MM.1S (cell line): ENCODE data around the gene BCR.

Source experiments
- DNase-seq: peaks from one replicate; pipeline ENCODE4 v3.0.0-alpha.2; 2015
- H2AFZ ChIP-seq: fragments of 300-600 bp; sonication (generic); 2 replicates; pipeline ENCODE4 v1.6.0; 2016; ENCODE audit warnings: antibody characterized with exemption, low read length
- H3F3A ChIP-seq: fragments of 300-600 bp; sonication (generic); 2 replicates; pipeline ENCODE4 v1.6.1; 2016; ENCODE audit warnings: mild to moderate bottlenecking, antibody characterized with exemption, low read length, moderate library complexity, mixed read lengths; ENCODE audit not compliant: insufficient read depth
- H3K27ac ChIP-seq: fragments of 300-600 bp; sonication (generic); 2 replicates; pipeline ENCODE4 v1.5.1; 2016; ENCODE audit warnings: mild to moderate bottlenecking, low read length
- H3K27me3 ChIP-seq: fragments of 300-600 bp; sonication (generic); replicated peaks from 2 replicates; pipeline ENCODE4 v1.6.0; 2016; ENCODE audit warnings: low read length; ENCODE audit not compliant: insufficient read depth
- H3K36me3 ChIP-seq: fragments of 300-600 bp; sonication (generic); replicated peaks from 2 replicates; pipeline ENCODE4 v1.6.1; 2016; ENCODE audit warnings: mild to moderate bottlenecking, low read length, mixed read lengths; ENCODE audit not compliant: insufficient read depth
- H3K4me1 ChIP-seq: fragments of 300-600 bp; sonication (generic); 2 replicates; pipeline ENCODE4 v1.6.1; 2016; ENCODE audit warnings: low read length, mixed read lengths
- H3K4me2 ChIP-seq: fragments of 300-600 bp; sonication (generic); 2 replicates; pipeline ENCODE4 v1.6.0; 2016; ENCODE audit warnings: low read depth, low read length
- H3K4me3 ChIP-seq: fragments of 300-600 bp; sonication (generic); 2 replicates; pipeline ENCODE4 v1.5.1; 2016; ENCODE audit warnings: low read length, mixed read lengths
- H3K79me2 ChIP-seq: fragments of 300-600 bp; sonication (generic); 2 replicates; pipeline ENCODE4 v1.6.1; 2016; ENCODE audit warnings: mixed run types, low read length, mixed read lengths
- H3K9ac ChIP-seq: fragments of 300-600 bp; sonication (generic); 2 replicates; pipeline ENCODE4 v1.6.1; 2016; ENCODE audit warnings: low read length, mixed read lengths
- H3K9me2 ChIP-seq: fragments of 300-600 bp; sonication (generic); replicated peaks from 2 replicates; pipeline ENCODE4 v1.6.1; 2016; ENCODE audit warnings: mild to moderate bottlenecking, low read length, mixed read lengths; ENCODE audit not compliant: insufficient read depth
- H3K9me3 ChIP-seq: fragments of 300-600 bp; sonication (generic); replicated peaks from 2 replicates; pipeline ENCODE4 v1.6.1; 2016; ENCODE audit warnings: mild to moderate bottlenecking, low read length, mixed read lengths; ENCODE audit not compliant: insufficient read depth
- H4K20me1 ChIP-seq: fragments of 300-600 bp; sonication (generic); 2 replicates; pipeline ENCODE4 v1.6.1; 2016; ENCODE audit warnings: mild to moderate bottlenecking, low read length, moderate library complexity, mixed read lengths; ENCODE audit not compliant: insufficient read depth
- EZH2 ChIP-seq: fragments of 300-600 bp; sonication (generic); optimal IDR thresholded peaks from 2 replicates; pipeline ENCODE3; 2017; ENCODE audit warnings: low read depth, mild to moderate bottlenecking, antibody characterized with exemption, low read length, mixed read lengths
- EZH2phosphoT487 ChIP-seq: fragments of 300-600 bp; sonication (generic); IDR thresholded peaks from 2 replicates; pipeline ENCODE4 v1.6.1; 2018; ENCODE audit warnings: antibody characterized with exemption, low read length
- TF ChIP-seq, protein P1 (sequence below): fragments of 300-600 bp; sonication (generic); IDR thresholded peaks from 2 replicates; pipeline ENCODE4 v1.5.1; 2016; ENCODE audit warnings: antibody characterized with exemption, low read length, mixed read lengths

BCR gene

GRCh38 chr22:23292453-23293350 lies 112.4 kb downstream of the BCR start:
- Histone ChIP-seq H3K27me3 (no peaks in the 10 kb centered on the region), H3K36me3 (no peaks in the 10 kb centered on the region; the same call in 1 of the 2 replicates), H3K4me3 (no peak overlapping the region), H3K79me2 (peaks cover 14% of the 10 kb centered on the region; the same call in 1 of the 2 replicates), H3K9ac (no peak overlapping the region), H4K20me1 (0 out of 2 replicates have a peak, but pooled peaks cover 7% of the 10 kb centered on the region), H2AFZ (no peak overlapping the region), H3K27ac (no peak overlapping the region), H3K9me2 (no peaks in the 10 kb centered on the region), H3K4me2 (no peak overlapping the region), H3F3A (no peaks in the 10 kb centered on the region), H3K4me1 (no peaks in the 10 kb centered on the region), H3K9me3 (no peaks in the 10 kb centered on the region)
- TF ChIP-seq EZH2: no peak
- no peak for TF ChIP-seq EZH2phosphoT487
- TF ChIP-seq, protein P1, sequence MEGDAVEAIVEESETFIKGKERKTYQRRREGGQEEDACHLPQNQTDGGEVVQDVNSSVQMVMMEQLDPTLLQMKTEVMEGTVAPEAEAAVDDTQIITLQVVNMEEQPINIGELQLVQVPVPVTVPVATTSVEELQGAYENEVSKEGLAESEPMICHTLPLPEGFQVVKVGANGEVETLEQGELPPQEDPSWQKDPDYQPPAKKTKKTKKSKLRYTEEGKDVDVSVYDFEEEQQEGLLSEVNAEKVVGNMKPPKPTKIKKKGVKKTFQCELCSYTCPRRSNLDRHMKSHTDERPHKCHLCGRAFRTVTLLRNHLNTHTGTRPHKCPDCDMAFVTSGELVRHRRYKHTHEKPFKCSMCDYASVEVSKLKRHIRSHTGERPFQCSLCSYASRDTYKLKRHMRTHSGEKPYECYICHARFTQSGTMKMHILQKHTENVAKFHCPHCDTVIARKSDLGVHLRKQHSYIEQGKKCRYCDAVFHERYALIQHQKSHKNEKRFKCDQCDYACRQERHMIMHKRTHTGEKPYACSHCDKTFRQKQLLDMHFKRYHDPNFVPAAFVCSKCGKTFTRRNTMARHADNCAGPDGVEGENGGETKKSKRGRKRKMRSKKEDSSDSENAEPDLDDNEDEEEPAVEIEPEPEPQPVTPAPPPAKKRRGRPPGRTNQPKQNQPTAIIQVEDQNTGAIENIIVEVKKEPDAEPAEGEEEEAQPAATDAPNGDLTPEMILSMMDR: no peak
- no peak for DNase-seq

DNA sequence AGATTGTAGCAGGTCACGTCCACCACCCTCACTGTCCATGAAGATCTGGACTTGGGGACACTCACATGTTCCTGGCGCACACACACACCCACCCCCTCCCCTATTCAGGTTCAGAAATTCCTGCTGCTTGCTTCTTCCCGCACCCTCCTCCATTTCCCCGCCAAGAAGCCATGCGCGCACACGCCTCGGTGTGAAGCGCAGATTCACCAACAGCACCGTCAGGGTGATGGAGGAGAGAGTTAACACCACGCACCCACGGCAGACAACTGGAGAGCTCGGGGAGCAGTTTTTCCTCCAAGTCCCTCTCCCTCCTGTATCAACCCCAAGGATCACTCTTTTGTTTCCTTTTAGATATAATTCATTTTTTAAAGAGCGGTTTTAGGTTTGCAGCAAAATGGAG lies 113.4 kb downstream of the BCR start:
- Histone ChIP-seq H3K36me3 (no peaks in the 10 kb centered on the region; the same call in 1 of the 2 replicates), H3K9me2 (no peaks in the 10 kb centered on the region), H3K27me3 (no peaks in the 10 kb centered on the region), H4K20me1 (0 out of 2 replicates have a peak, but pooled peaks cover 7% of the 10 kb centered on the region), H3K4me1 (no peaks in the 10 kb centered on the region), H3K27ac (no peak overlapping the region), H3K4me3 (no peak overlapping the region), H3K9me3 (no peaks in the 10 kb centered on the region), H3K4me2 (no peak overlapping the region), H2AFZ (no peak overlapping the region), H3F3A (no peaks in the 10 kb centered on the region), H3K9ac (no peak overlapping the region), H3K79me2 (peaks cover 14% of the 10 kb centered on the region; the same call in 1 of the 2 replicates)
- DNase-seq: no peak
- TF ChIP-seq, protein P1: no peak
- TF ChIP-seq EZH2phosphoT487 (no peak), EZH2 (no peak)

DNA sequence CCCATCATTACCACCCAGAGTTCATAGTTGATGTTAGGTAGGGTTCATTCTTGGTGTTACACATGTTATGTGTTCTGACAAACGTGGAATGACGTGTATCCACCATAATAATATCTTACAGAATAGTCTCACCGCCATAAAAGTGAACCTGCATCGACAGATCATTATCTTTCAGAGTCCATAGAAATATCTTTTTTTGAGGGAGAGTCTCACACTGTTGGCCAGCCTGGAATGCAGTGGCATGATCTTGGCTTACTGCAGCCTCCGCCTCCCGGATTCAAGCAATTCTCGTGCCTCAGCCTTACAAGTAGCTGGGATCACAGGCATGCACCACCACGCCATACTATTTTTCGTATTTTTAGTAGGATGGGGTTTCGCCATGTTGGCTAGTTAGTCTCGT lies 113.9 kb downstream of the BCR start:
- H3K9me2 ChIP-seq: no peaks in the 10 kb centered on the region
- H3K79me2 ChIP-seq: peaks cover 14% of the 10 kb centered on the region; the same call in 1 of the 2 replicates
- no peak for DNase-seq
- no peaks in the 10 kb centered on the region for H3K9me3 ChIP-seq
- H3K4me2 ChIP-seq: no peak overlapping the region
- no peak overlapping the region for H3K4me3 ChIP-seq
- H3K27me3 ChIP-seq: no peaks in the 10 kb centered on the region
- no peak overlapping the region for H3K27ac ChIP-seq
- H2AFZ ChIP-seq: no peak overlapping the region
- H3K4me1 ChIP-seq: no peaks in the 10 kb centered on the region
- no peak for TF ChIP-seq EZH2phosphoT487
- no peak for TF ChIP-seq EZH2
- TF ChIP-seq, protein P1: no peak
- no peaks in the 10 kb centered on the region for H3F3A ChIP-seq
- H4K20me1 ChIP-seq: 0 out of 2 replicates have a peak, but pooled peaks cover 7% of the 10 kb centered on the region
- H3K9ac ChIP-seq: no peak overlapping the region
- no peaks in the 10 kb centered on the region; the same call in 1 of the 2 replicates for H3K36me3 ChIP-seq
